Head of caudate nucleus (tissue), 42 donors: Measurements from ENCODE around the gene VASP.
"Not testable (repeated sequence)": the region's sequence is repeated elsewhere in the genome, so short reads cannot be mapped to it uniquely, and the experiment has no call there.

Source experiments
- DNase-seq, 42 donors: peaks; one replicate each; pipeline versions ENCODE4 v3.0.0 to v3.0.0-alpha.2; 2020 to 2021; ENCODE audit warnings: mixed read lengths in 7 of 42
- intact Hi-C: fragments of 100-400 bp; cut with DNase I; formaldehyde crosslinking; loops from one replicate; pipeline ENCODE4 v1.15.0; 2022

VASP gene

GRCh38 chr19:45508861-45509691, 1.8 kb downstream of the VASP start:
- intact Hi-C loops = no loop called here
- peak in 7 of 42 donors; percentile 37 to 61 (median 48) for DNase-seq

- intact Hi-C loops = no loop called here
- DNase-seq = no peak
Observed at GRCh38 chr19:45509692-45510015, 2.4 kb downstream of the VASP start.

- intact Hi-C loops, DNase-seq: not testable (repeated sequence)
Observed at GRCh38 chr19:45510352-45510751, 3.1 kb downstream of the VASP start.

GRCh38 chr19:45511074-45511473, 3.8 kb downstream of the VASP start:
- intact Hi-C loops = no loop called here
- DNase-seq = no peak

GRCh38 chr19:45512881-45513483, 5.7 kb downstream of the VASP start:
- no peak for DNase-seq
- intact Hi-C loops = no loop called here

- intact Hi-C loops = no loop called here
- no peak for DNase-seq
Observed at GRCh38 chr19:45514376-45515051, 7.2 kb downstream of the VASP start.

- peak in 23 of 42 donors; percentile 26 to 69 (median 52) for DNase-seq
Observed at GRCh38 chr19:45515081-45515624, 7.9 kb downstream of the VASP start.

GRCh38 chr19:45515807-45516401, 8.6 kb downstream of the VASP start:
- no peak for DNase-seq
- intact Hi-C loops = no loop called here

More at GRCh38 chr19:45515081-45515624, 7.9 kb downstream of the VASP start:
- intact Hi-C loops = no loop called here

GRCh38 chr19:45517238-45517637, 10.0 kb downstream of the VASP start:
- no peak for DNase-seq
- intact Hi-C loops = no loop called here

GRCh38 chr19:45517641-45518468, 10.6 kb downstream of the VASP start:
- no peak for DNase-seq

GRCh38 chr19:45518469-45518826, 11.2 kb downstream of the VASP start:
- intact Hi-C loops = no loop called here

More at GRCh38 chr19:45517641-45518468, 10.6 kb downstream of the VASP start:
- intact Hi-C loops = no loop called here

GRCh38 chr19:45522010-45522941, 15.0 kb downstream of the VASP start:
- intact Hi-C loops = loop anchor here (10.0 kb wide), 1 partner anchor 123 kb away; no protein-coding TSS in a partner anchor
- no peak for DNase-seq

More at GRCh38 chr19:45518469-45518826, 11.2 kb downstream of the VASP start:
- no peak for DNase-seq

GRCh38 chr19:45523642-45524256, 16.5 kb downstream of the VASP start:
- intact Hi-C loops = loop anchor here (10.0 kb wide), 1 partner anchor 121 kb away; no protein-coding TSS in a partner anchor
- peak; percentile 55 to 92 (median 79) for DNase-seq

GRCh38 chr19:45524575-45525129, 17.4 kb downstream of the VASP start:
- intact Hi-C loops = loop anchor here (10.0 kb wide), 1 partner anchor 120 kb away; no protein-coding TSS in a partner anchor
- peak in 10 of 42 donors; percentile 24 to 71 (median 56) for DNase-seq

GRCh38 chr19:45526143-45526542, 18.9 kb downstream of the VASP start:
- peak; percentile 57 to 91 (median 78) for DNase-seq
- intact Hi-C loops = loop anchor here (10.0 kb wide), 1 partner anchor 119 kb away; no protein-coding TSS in a partner anchor

GRCh38 chr19:45526971-45527370, 19.7 kb downstream of the VASP start:
- intact Hi-C loops = loop anchor here (10.0 kb wide), 1 partner anchor 118 kb away; no protein-coding TSS in a partner anchor
- DNase-seq = no peak
